DND-41 (cell line): ENCODE results near the gene AHRR.

Experiments used
- EZH2 ChIP-seq: IDR thresholded peaks from 3 replicates; pipeline ENCODE4 v1.6.1; 2012; ENCODE audit warnings: borderline replicate concordance, low read depth, mild to moderate bottlenecking, moderate library complexity, low read length, inconsistent platforms; ENCODE audit not compliant: severe bottlenecking
- TF ChIP-seq, protein P1 (sequence below): IDR thresholded peaks from 2 replicates; pipeline ENCODE4 v1.5.1; 2012; ENCODE audit warnings: borderline replicate concordance, low read length, moderate library complexity, mild to moderate bottlenecking; ENCODE audit not compliant: poor library complexity, severe bottlenecking; ENCODE audit errors: extremely low read depth

- TF ChIP-seq, protein P1, sequence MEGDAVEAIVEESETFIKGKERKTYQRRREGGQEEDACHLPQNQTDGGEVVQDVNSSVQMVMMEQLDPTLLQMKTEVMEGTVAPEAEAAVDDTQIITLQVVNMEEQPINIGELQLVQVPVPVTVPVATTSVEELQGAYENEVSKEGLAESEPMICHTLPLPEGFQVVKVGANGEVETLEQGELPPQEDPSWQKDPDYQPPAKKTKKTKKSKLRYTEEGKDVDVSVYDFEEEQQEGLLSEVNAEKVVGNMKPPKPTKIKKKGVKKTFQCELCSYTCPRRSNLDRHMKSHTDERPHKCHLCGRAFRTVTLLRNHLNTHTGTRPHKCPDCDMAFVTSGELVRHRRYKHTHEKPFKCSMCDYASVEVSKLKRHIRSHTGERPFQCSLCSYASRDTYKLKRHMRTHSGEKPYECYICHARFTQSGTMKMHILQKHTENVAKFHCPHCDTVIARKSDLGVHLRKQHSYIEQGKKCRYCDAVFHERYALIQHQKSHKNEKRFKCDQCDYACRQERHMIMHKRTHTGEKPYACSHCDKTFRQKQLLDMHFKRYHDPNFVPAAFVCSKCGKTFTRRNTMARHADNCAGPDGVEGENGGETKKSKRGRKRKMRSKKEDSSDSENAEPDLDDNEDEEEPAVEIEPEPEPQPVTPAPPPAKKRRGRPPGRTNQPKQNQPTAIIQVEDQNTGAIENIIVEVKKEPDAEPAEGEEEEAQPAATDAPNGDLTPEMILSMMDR, result no peak
- no peak for TF ChIP-seq EZH2
Observed at GRCh38 chr5:421901-422300, 100.4 kb downstream of the AHRR start.
